ENCODE data around the gene RPL38. TPM values are rescaled to one million over a fixed set of nuclear protein-coding genes. Genes with fewer than 3 reads are reported as not detected.

RPL38 gene
- total RNA-seq, 1 donor from 2014 or later: 1,028 TPM

- Mint-ChIP-seq H3K27me3 (peaks cover 27% of the 10 kb centered on the region), H3K4me1 (ENCODE audit: unreplicated experiment) (peaks cover 40% of the 10 kb centered on the region)
Observed at GRCh38 chr17:74211141-74211911, 7.8 kb downstream of the RPL38 start.

GRCh38 chr17:74211912-74212208 lies 8.4 kb downstream of the RPL38 start:
- TF ChIP-seq, protein P1, sequence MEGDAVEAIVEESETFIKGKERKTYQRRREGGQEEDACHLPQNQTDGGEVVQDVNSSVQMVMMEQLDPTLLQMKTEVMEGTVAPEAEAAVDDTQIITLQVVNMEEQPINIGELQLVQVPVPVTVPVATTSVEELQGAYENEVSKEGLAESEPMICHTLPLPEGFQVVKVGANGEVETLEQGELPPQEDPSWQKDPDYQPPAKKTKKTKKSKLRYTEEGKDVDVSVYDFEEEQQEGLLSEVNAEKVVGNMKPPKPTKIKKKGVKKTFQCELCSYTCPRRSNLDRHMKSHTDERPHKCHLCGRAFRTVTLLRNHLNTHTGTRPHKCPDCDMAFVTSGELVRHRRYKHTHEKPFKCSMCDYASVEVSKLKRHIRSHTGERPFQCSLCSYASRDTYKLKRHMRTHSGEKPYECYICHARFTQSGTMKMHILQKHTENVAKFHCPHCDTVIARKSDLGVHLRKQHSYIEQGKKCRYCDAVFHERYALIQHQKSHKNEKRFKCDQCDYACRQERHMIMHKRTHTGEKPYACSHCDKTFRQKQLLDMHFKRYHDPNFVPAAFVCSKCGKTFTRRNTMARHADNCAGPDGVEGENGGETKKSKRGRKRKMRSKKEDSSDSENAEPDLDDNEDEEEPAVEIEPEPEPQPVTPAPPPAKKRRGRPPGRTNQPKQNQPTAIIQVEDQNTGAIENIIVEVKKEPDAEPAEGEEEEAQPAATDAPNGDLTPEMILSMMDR (conservative IDR thresholded peaks at IDR 0.05): no peak
- H3K4me3 Mint-ChIP-seq: peak overlapping the region; percentile 78
- H3K9me3 Mint-ChIP-seq: no peaks in the 10 kb centered on the region
- peaks cover 40% of the 10 kb centered on the region for H3K4me1 Mint-ChIP-seq (ENCODE audit: unreplicated experiment)
- DNase-seq (ENCODE audit: extremely low spot score, unreplicated experiment): no peak
- peaks cover 12% of the 10 kb centered on the region for H3K36me3 Mint-ChIP-seq
- peaks cover 30% of the 10 kb centered on the region for H3K27me3 Mint-ChIP-seq
- H3K27ac Mint-ChIP-seq: peak overlapping the region; percentile 84

More at GRCh38 chr17:74211141-74211911, 7.8 kb downstream of the RPL38 start:
- TF ChIP-seq, protein P1 (conservative IDR thresholded peaks at IDR 0.05): no peak
- no peak for DNase-seq (ENCODE audit: extremely low spot score, unreplicated experiment)
- H3K4me3 Mint-ChIP-seq: peak overlapping the region; percentile 78
- peaks cover 15% of the 10 kb centered on the region for H3K36me3 Mint-ChIP-seq
- H3K27ac Mint-ChIP-seq: peak overlapping the region; percentile 84
- no peaks in the 10 kb centered on the region for H3K9me3 Mint-ChIP-seq

DNA sequence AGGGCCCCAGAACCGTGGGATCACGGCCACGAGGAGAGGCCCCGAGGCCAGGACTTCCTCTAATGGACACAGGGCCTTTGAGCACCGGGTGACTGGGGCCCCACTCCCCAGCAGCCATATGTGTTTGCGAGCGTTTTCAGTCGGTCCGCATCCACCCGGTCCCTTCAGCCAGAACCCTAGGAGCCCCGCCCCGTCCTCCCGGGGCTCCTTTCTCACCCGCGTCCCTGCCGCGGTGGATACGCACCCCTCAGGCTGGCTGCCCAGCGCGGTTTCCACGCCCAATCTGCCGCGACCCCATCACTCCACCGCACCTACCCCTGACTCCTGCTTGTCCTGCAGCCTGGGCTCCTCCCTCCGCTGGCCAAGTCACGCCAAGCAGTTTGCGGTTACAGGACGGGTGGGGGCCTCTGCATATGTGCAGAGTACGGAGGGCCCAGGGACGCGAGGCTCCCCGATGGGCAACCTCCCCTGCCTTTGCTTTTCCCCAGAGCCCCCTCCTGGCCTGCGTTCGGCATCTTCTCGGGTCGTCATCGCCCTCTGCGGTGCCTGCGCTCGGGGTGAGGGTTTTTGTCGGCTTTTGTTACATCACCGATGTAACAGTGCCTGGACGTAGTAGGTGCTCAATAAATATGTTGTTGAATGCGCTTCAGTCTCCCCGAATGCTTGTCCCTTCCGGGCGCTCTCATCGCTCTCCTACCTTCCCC lies 8.9 kb downstream of the RPL38 start:
- Mint-ChIP-seq H3K4me1 (ENCODE audit: unreplicated experiment) (peaks cover 45% of the 10 kb centered on the region), H3K27me3 (peaks cover 33% of the 10 kb centered on the region), H3K9me3 (no peaks in the 10 kb centered on the region), H3K27ac (peak overlapping the region; percentile 91), H3K36me3 (peaks cover 12% of the 10 kb centered on the region), H3K4me3 (peak overlapping the region; percentile 91)
- no peak for DNase-seq (ENCODE audit: extremely low spot score, unreplicated experiment)
- TF ChIP-seq, protein P1 (conservative IDR thresholded peaks at IDR 0.05): no peak

DNA sequence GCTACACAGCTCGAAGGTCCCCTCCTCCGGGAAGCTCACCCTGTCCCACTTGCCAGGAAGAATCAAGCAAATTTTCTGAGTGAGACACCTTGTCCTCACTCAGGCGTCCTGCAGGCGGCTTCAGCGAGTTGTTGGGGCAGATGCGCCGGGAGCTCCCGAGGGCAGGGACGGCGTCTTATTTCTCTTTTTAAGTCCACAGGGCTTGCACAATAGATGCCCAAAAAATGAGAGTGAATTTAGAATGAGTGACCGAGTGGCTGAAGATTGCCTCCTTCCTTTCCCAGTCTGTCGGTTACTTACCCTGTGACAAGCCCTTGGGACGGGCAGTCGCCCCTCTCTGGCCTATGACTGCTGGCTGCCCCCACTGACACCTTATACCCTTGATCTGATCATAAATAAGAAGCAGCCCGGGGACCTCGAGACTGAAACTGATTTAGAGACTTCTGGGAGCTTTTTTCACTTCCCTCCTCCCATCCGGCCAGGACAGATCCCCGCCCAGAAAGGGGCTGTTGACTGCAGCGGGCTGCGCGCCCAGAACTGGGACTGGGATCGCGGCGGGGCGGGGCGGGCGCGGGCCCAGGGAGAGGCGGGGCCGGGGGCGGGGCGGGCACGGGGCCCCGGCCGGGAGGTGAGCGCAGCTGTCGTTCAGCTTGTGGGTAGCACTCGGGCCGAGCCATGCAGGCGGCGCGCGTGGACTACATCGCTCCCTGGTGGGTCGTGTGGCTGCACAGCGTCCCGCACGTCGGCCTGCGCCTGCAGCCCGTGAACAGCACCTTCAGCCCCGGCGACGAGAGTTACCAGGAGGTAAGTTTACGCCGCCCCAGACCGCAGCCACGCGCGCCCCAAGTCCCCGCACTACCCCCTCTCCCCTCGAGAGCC lies 9.7 kb downstream of the RPL38 start, which contains the start of gene TTYH2:
Gene TTYH2, plus strand, starts transcription at position 659 of the 879 bp plus-strand sequence. Its CDS starts 17 bp downstream, at position 676.
- TF ChIP-seq, protein P1 (conservative IDR thresholded peaks at IDR 0.05): peak; percentile 65
- Mint-ChIP-seq H3K27me3 (peaks cover 33% of the 10 kb centered on the region), H3K27ac (peak within 1 kb of the TSS; percentile 91), H3K4me3 (peak within 1 kb of the TSS; percentile 91), H3K9me3 (no peaks in the 10 kb centered on the region), H3K4me1 (ENCODE audit: unreplicated experiment) (peaks cover 40% of the 10 kb centered on the region), H3K36me3 (peaks cover 12% of the 10 kb centered on the region)
- DNase-seq (ENCODE audit: extremely low spot score, unreplicated experiment): peak; percentile 88

- peak overlapping the region; percentile 83 for H3K4me3 Mint-ChIP-seq
- peaks cover 34% of the 10 kb centered on the region for H3K4me1 Mint-ChIP-seq (ENCODE audit: unreplicated experiment)
- H3K36me3 Mint-ChIP-seq: peaks cover 11% of the 10 kb centered on the region
- no peak for DNase-seq (ENCODE audit: extremely low spot score, unreplicated experiment)
- H3K9me3 Mint-ChIP-seq: no peaks in the 10 kb centered on the region
- peaks cover 33% of the 10 kb centered on the region for H3K27me3 Mint-ChIP-seq
- H3K27ac Mint-ChIP-seq: no peak overlapping the region
- TF ChIP-seq, protein P1 (conservative IDR thresholded peaks at IDR 0.05): no peak
Observed at GRCh38 chr17:74213861-74214391, 10.4 kb downstream of the RPL38 start.
